ENCODE results near the gene XDH.

GRCh38 chr2:31446848-31447247 is 32.3 kb upstream of the XDH start:
- TF ChIP-seq REST (IDR thresholded peaks at IDR 0.05; ENCODE audit: low read depth, low read length) (no peak), CTCF (IDR thresholded peaks at IDR 0.05) (no peak), SIN3A (IDR thresholded peaks at IDR 0.05; ENCODE audit: borderline replicate concordance, low read depth, low read length) (no peak), TAF1 (IDR thresholded peaks at IDR 0.05; ENCODE audit: borderline replicate concordance, low read depth, low read length) (no peak), CHD2 (IDR thresholded peaks at IDR 0.05; ENCODE audit: low read length, partially characterized antibody) (no peak), NRF1 (IDR thresholded peaks at IDR 0.05; ENCODE audit: low read depth, low read length) (no peak), USF2 (IDR thresholded peaks at IDR 0.05; ENCODE audit: borderline replicate concordance, low read depth, low read length) (no peak), NFIC (IDR thresholded peaks at IDR 0.05; ENCODE audit: borderline replicate concordance) (peak; percentile 62), PBX3 (IDR thresholded peaks at IDR 0.05) (peak; percentile 62), EZH2phosphoT487 (IDR thresholded peaks at IDR 0.05; ENCODE audit: borderline replicate concordance, low read depth) (no peak), GATA2 (CRISPR knock-in tag; IDR thresholded peaks at IDR 0.05) (no peak), POLR2AphosphoS5 (IDR thresholded peaks at IDR 0.05; ENCODE audit: low read depth, low read length) (no peak), RAD21 (IDR thresholded peaks at IDR 0.05; ENCODE audit: low read length) (no peak)

Data from SK-N-SH (cell line).